ENCODE data around the gene SEPTIN10. TPM values are rescaled to one million over a fixed set of nuclear protein-coding genes. Genes with fewer than 3 reads are reported as not detected.

The SEPTIN10 gene
- total and polyA plus RNA-seq, 2 donors (not counting 1 experiment from before 2014, with no cell fraction given), result 90.3 to 99.4 TPM

- no peaks in the 10 kb centered on the region for H3K79me2 ChIP-seq (ENCODE audit: control insufficient read depth, insufficient read depth, low read length)
- peak; percentile 86 to 93 for DNase-seq (ENCODE audit: low read depth in 2 of 2)
- peak overlapping the region; percentile 63 for H3K27ac ChIP-seq (ENCODE audit: insufficient read depth, low read length)
- H2AFZ ChIP-seq (ENCODE audit: low read length), result peak overlapping the region; percentile 40
- no peaks in the 10 kb centered on the region for H3K36me3 ChIP-seq (ENCODE audit: control insufficient read depth, insufficient read depth, low read length)
- H3K9ac ChIP-seq (ENCODE audit: insufficient read depth, low read length), result peak overlapping the region; percentile 13
- peak overlapping the region in 1 of 4 experiments; percentile 22 for H3K4me3 ChIP-seq (replicated peaks in 1 of 4; ENCODE audit: control extremely low read depth in 1 of 4, insufficient read depth in 1 of 4, low read depth in 3 of 4, low read length in 4 of 4)
- peaks cover 12% of the 10 kb centered on the region for H3K4me1 ChIP-seq (ENCODE audit: control insufficient read depth, extremely low read depth, insufficient read depth, low read length)
- no peak for TF ChIP-seq EZH2 (IDR thresholded peaks at IDR 0.05; ENCODE audit: low read length, missing control alignments)
- TF ChIP-seq, protein P1, sequence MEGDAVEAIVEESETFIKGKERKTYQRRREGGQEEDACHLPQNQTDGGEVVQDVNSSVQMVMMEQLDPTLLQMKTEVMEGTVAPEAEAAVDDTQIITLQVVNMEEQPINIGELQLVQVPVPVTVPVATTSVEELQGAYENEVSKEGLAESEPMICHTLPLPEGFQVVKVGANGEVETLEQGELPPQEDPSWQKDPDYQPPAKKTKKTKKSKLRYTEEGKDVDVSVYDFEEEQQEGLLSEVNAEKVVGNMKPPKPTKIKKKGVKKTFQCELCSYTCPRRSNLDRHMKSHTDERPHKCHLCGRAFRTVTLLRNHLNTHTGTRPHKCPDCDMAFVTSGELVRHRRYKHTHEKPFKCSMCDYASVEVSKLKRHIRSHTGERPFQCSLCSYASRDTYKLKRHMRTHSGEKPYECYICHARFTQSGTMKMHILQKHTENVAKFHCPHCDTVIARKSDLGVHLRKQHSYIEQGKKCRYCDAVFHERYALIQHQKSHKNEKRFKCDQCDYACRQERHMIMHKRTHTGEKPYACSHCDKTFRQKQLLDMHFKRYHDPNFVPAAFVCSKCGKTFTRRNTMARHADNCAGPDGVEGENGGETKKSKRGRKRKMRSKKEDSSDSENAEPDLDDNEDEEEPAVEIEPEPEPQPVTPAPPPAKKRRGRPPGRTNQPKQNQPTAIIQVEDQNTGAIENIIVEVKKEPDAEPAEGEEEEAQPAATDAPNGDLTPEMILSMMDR (conservative IDR thresholded peaks at IDR 0.05 in 1 of 2, IDR thresholded peaks at IDR 0.05 in 1 of 2; ENCODE audit: low read depth in 1 of 2, low read length in 2 of 2), result no peak
- H3K4me2 ChIP-seq (ENCODE audit: extremely low read depth, insufficient read depth, low read length), result peak overlapping the region; percentile 78
- H4K20me1 ChIP-seq (ENCODE audit: control insufficient read depth, extremely low read depth, insufficient read depth, low read length), result no peaks in the 10 kb centered on the region
- H3K27me3 ChIP-seq (ENCODE audit: control insufficient read depth, insufficient read depth, low read length), result no peaks in the 10 kb centered on the region
- no peaks in the 10 kb centered on the region for H3K9me3 ChIP-seq (ENCODE audit: control insufficient read depth, insufficient read depth, low read depth, low read length)
These were observed 99.8 kb downstream of the SEPTIN10 start for GRCh38 chr2:109513749-109514588.

- no peak overlapping the region for H3K27ac ChIP-seq (ENCODE audit: insufficient read depth, low read length)
These were observed 100.5 kb downstream of the SEPTIN10 start for GRCh38 chr2:109513230-109513629.

GRCh38 chr2:109512076-109512475 lies 101.7 kb downstream of the SEPTIN10 start:
- Histone ChIP-seq H3K4me3 (replicated peaks in 1 of 4; ENCODE audit: control extremely low read depth in 1 of 4, insufficient read depth in 1 of 4, low read depth in 3 of 4, low read length in 4 of 4) (no peak overlapping the region), H4K20me1 (ENCODE audit: control insufficient read depth, extremely low read depth, insufficient read depth, low read length) (no peaks in the 10 kb centered on the region), H3K4me2 (ENCODE audit: extremely low read depth, insufficient read depth, low read length) (no peak overlapping the region), H3K9ac (ENCODE audit: insufficient read depth, low read length) (no peak overlapping the region), H3K9me3 (ENCODE audit: control insufficient read depth, insufficient read depth, low read depth, low read length) (no peaks in the 10 kb centered on the region), H3K27ac (ENCODE audit: insufficient read depth, low read length) (no peak overlapping the region), H3K27me3 (ENCODE audit: control insufficient read depth, insufficient read depth, low read length) (no peaks in the 10 kb centered on the region), H2AFZ (ENCODE audit: low read length) (no peak overlapping the region), H3K79me2 (ENCODE audit: control insufficient read depth, insufficient read depth, low read length) (no peaks in the 10 kb centered on the region), H3K4me1 (ENCODE audit: control insufficient read depth, extremely low read depth, insufficient read depth, low read length) (peaks cover 12% of the 10 kb centered on the region), H3K36me3 (ENCODE audit: control insufficient read depth, insufficient read depth, low read length) (no peaks in the 10 kb centered on the region)
- TF ChIP-seq, protein P1 (conservative IDR thresholded peaks at IDR 0.05 in 1 of 2, IDR thresholded peaks at IDR 0.05 in 1 of 2; ENCODE audit: low read depth in 1 of 2, low read length in 2 of 2), result no peak
- no peak for TF ChIP-seq EZH2 (IDR thresholded peaks at IDR 0.05; ENCODE audit: low read length, missing control alignments)
- DNase-seq (ENCODE audit: low read depth in 2 of 2), result no peak

More at GRCh38 chr2:109513230-109513629, 100.5 kb downstream of the SEPTIN10 start:
- Histone ChIP-seq H2AFZ (ENCODE audit: low read length) (no peak overlapping the region), H3K9me3 (ENCODE audit: control insufficient read depth, insufficient read depth, low read depth, low read length) (no peaks in the 10 kb centered on the region), H3K79me2 (ENCODE audit: control insufficient read depth, insufficient read depth, low read length) (no peaks in the 10 kb centered on the region), H4K20me1 (ENCODE audit: control insufficient read depth, extremely low read depth, insufficient read depth, low read length) (no peaks in the 10 kb centered on the region), H3K9ac (ENCODE audit: insufficient read depth, low read length) (no peak overlapping the region), H3K4me2 (ENCODE audit: extremely low read depth, insufficient read depth, low read length) (no peak overlapping the region), H3K36me3 (ENCODE audit: control insufficient read depth, insufficient read depth, low read length) (no peaks in the 10 kb centered on the region), H3K4me3 (replicated peaks in 1 of 4; ENCODE audit: control extremely low read depth in 1 of 4, insufficient read depth in 1 of 4, low read depth in 3 of 4, low read length in 4 of 4) (no peak overlapping the region), H3K27me3 (ENCODE audit: control insufficient read depth, insufficient read depth, low read length) (no peaks in the 10 kb centered on the region), H3K4me1 (ENCODE audit: control insufficient read depth, extremely low read depth, insufficient read depth, low read length) (peaks cover 12% of the 10 kb centered on the region)
- TF ChIP-seq EZH2 (IDR thresholded peaks at IDR 0.05; ENCODE audit: low read length, missing control alignments), result no peak
- TF ChIP-seq, protein P1 (conservative IDR thresholded peaks at IDR 0.05 in 1 of 2, IDR thresholded peaks at IDR 0.05 in 1 of 2; ENCODE audit: low read depth in 1 of 2, low read length in 2 of 2), result no peak
- DNase-seq (ENCODE audit: low read depth in 2 of 2), result no peak
